ENCODE measurements around the gene PDE4C.

GRCh38 chr19:18193388-18194180 is 32.7 kb downstream of the PDE4C start:
- TF ChIP-seq POLR2A (IDR thresholded peaks at IDR 0.05; ENCODE audit: low read depth, low read length) (no peak), POLR2AphosphoS5 (IDR thresholded peaks at IDR 0.05; ENCODE audit: low read depth, low read length) (no peak)
